OCI-LY1 (cell line): ENCODE measurements around the gene TBC1D16.

Source experiments
- EZH2 ChIP-seq: fragments of 200-600 bp; sonication (generic), shearing (Covaris generic); IDR thresholded peaks from 2 replicates; pipeline ENCODE4 v1.8.0; 2017; ENCODE audit warnings: borderline replicate concordance, mixed run types, mild to moderate bottlenecking, antibody characterized with exemption, low read length, moderate library complexity, mixed read lengths
- TF ChIP-seq, protein P1 (sequence below): fragments of 200-600 bp; sonication (generic), shearing (Covaris generic); IDR thresholded peaks from 2 replicates; pipeline ENCODE4 v1.5.1; 2017; ENCODE audit warnings: mild to moderate bottlenecking, antibody characterized with exemption, low read length, moderate library complexity, mixed read lengths

DNA sequence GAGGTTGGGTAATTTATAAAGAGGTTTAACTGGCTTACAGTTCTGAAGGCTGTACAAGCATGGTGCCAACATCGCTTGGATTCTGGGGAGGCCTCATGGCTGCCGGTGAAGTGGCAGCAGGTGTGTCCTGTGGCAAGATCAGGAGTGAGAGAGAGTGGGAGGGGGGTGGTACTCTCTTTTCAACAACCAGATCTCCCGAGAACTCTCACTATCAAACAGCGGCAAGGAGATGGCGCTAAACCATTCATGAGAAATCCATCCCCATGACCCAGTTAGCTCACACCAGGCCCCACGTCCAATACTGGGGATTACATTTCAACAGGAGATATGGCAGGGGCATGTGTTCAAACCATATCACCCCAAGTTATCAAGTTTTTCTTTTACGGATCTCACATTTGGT, 152.5 kb downstream of the TBC1D16 start:
- TF ChIP-seq, protein P1, sequence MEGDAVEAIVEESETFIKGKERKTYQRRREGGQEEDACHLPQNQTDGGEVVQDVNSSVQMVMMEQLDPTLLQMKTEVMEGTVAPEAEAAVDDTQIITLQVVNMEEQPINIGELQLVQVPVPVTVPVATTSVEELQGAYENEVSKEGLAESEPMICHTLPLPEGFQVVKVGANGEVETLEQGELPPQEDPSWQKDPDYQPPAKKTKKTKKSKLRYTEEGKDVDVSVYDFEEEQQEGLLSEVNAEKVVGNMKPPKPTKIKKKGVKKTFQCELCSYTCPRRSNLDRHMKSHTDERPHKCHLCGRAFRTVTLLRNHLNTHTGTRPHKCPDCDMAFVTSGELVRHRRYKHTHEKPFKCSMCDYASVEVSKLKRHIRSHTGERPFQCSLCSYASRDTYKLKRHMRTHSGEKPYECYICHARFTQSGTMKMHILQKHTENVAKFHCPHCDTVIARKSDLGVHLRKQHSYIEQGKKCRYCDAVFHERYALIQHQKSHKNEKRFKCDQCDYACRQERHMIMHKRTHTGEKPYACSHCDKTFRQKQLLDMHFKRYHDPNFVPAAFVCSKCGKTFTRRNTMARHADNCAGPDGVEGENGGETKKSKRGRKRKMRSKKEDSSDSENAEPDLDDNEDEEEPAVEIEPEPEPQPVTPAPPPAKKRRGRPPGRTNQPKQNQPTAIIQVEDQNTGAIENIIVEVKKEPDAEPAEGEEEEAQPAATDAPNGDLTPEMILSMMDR, result no peak
- TF ChIP-seq EZH2, result no peak
